HCT116 (cell line): ENCODE data around the gene CCDC92. TPM values are rescaled to one million over a fixed set of nuclear protein-coding genes. Genes with fewer than 3 reads are reported as not detected.

Experiments used
- ATAC-seq: fragments of 200-7000 bp; cut with Tn5 transposase; 2 replicates; pipeline ENCODE4 v1.9.1; 2020; ENCODE audit warnings: mild to moderate bottlenecking, moderate library complexity
- BruUV-seq: library from RNA; stranded (reverse); fragments of 400-500 nt; replicated peaks from 2 replicates; lab custom pipeline; 2021; lab: Mats Ljungman, UMichigan
- CTCF ChIA-PET: fragments of 300-600 bp; sonication (Branson Sonifier 250); formaldehyde crosslinking; loops from one replicate; lab custom pipeline; 2021; ENCODE audit warnings: antibody characterized with exemption; lab: Charles Lee
- POLR2A ChIA-PET: fragments of 300-600, 350-600 bp; sonication (Branson Sonifier 250); formaldehyde crosslinking; loops from one replicate; lab custom pipeline; 2021; ENCODE audit warnings: antibody characterized with exemption; lab: Charles Lee
- RAD21 ChIA-PET, 2 experiments: fragments of 300-600 bp; sonication (Branson Sonifier 250); formaldehyde crosslinking; loops; one replicate each; lab custom pipeline; 2023; ENCODE audit warnings: low total read pairs in 2 of 2; ENCODE audit not compliant: uncharacterized antibody in 2 of 2, unreplicated experiment in 2 of 2, low non-redundant PET in 1 of 2; lab: Charles Lee
- DNase-seq: peaks from one replicate; pipeline ENCODE4 v3.0.0-alpha.2; 2010; ENCODE audit warnings: low read depth, low spot score
- H2AFZ ChIP-seq: fragments of 200-600 bp; shearing (Covaris generic), sonication (generic); 2 replicates; pipeline ENCODE4 v1.6.1; 2017; ENCODE audit warnings: low read depth, mixed run types, mixed read lengths, antibody characterized with exemption, low read length; ENCODE audit not compliant: poor library complexity, severe bottlenecking
- H3K27ac ChIP-seq: 2 replicates; pipeline ENCODE4 v1.5.1; 2012; ENCODE audit warnings: low read depth, low read length
- H3K27me3 ChIP-seq: fragments of 200-600 bp; sonication (generic); 2 replicates; pipeline ENCODE4 v1.6.1; 2016; ENCODE audit warnings: mixed run types, low read length, mixed read lengths; ENCODE audit not compliant: insufficient read depth
- H3K36me3 ChIP-seq, 2 experiments: fragments of 200-500 bp in 1 of 2; fragments of 200-600 bp in 1 of 2; sonication (Bioruptor generic) in 1 of 2; sonication (generic) in 1 of 2; 2 replicates each; pipeline versions ENCODE4 v1.5.1 to v1.6.1; 2014 to 2016; ENCODE audit warnings: low read length in 2 of 2, inconsistent platforms in 1 of 2, mixed read lengths in 1 of 2, mixed run types in 1 of 2; ENCODE audit not compliant: insufficient read depth in 2 of 2, control insufficient read depth in 1 of 2
- H3K4me1 ChIP-seq, 2 experiments: fragments of 200-600 bp in 1 of 2; sonication (generic) in 1 of 2; 2 replicates each; pipeline versions ENCODE4 v1.5.1 to v1.6.1; 2012 to 2017; ENCODE audit warnings: low read length in 2 of 2, inconsistent platforms in 1 of 2, mild to moderate bottlenecking in 1 of 2, mixed read lengths in 1 of 2, mixed run types in 1 of 2, moderate library complexity in 1 of 2; ENCODE audit not compliant: insufficient read depth in 2 of 2, control insufficient read depth in 1 of 2
- H3K4me2 ChIP-seq: fragments of 200-600 bp; sonication (generic); 2 replicates; pipeline ENCODE4 v1.6.1; 2017; ENCODE audit warnings: mixed run types, low read length, mixed read lengths
- H3K4me3 ChIP-seq, 2 experiments: fragments of 200-600 bp in 1 of 2; sonication (generic) in 1 of 2; replicated peaks in 1 of 2; 2 replicates each; pipeline ENCODE4 v1.5.1; 2011 to 2016; ENCODE audit warnings: low read length in 2 of 2, control low read depth in 1 of 2, low read depth in 1 of 2, mild to moderate bottlenecking in 1 of 2, mixed read lengths in 1 of 2, mixed run types in 1 of 2
- H3K79me2 ChIP-seq: fragments of 200-600 bp; sonication (generic); 2 replicates; pipeline ENCODE4 v1.6.1; 2017; ENCODE audit warnings: mild to moderate bottlenecking, mixed run types, low read length, moderate library complexity, mixed read lengths; ENCODE audit not compliant: insufficient read depth
- H3K9ac ChIP-seq: fragments of 200-600 bp; sonication (generic); 2 replicates; pipeline ENCODE4 v1.6.1; 2016; ENCODE audit warnings: low read length, mixed read lengths
- H3K9me2 ChIP-seq: fragments of 200-600 bp; sonication (generic), shearing (Covaris generic); 2 replicates; pipeline ENCODE4 v1.6.1; 2017; ENCODE audit warnings: mixed run types, mild to moderate bottlenecking, moderate library complexity; ENCODE audit not compliant: insufficient read depth
- H3K9me3 ChIP-seq, 2 experiments: fragments of 200-500 bp in 1 of 2; fragments of 200-600 bp in 1 of 2; sonication (Bioruptor generic) in 1 of 2; sonication (generic) in 1 of 2; 2 replicates each; pipeline ENCODE4 v1.6.1; 2014 to 2017; ENCODE audit warnings: low read length in 2 of 2, mixed read lengths in 2 of 2, inconsistent platforms in 1 of 2, low read depth in 1 of 2, mild to moderate bottlenecking in 1 of 2, mixed run types in 1 of 2, moderate library complexity in 1 of 2; ENCODE audit not compliant: control insufficient read depth in 1 of 2, insufficient read depth in 1 of 2
- H4K20me1 ChIP-seq: fragments of 200-600 bp; sonication (generic), shearing (Covaris generic); 2 replicates; pipeline ENCODE4 v1.6.1; 2017; ENCODE audit warnings: mixed run types, mild to moderate bottlenecking, moderate library complexity; ENCODE audit not compliant: insufficient read depth
- CBX3 ChIP-seq: IDR thresholded peaks from 2 replicates; pipeline ENCODE4 v1.6.1; 2012; ENCODE audit warnings: low read depth
- CEBPB ChIP-seq: IDR thresholded peaks from 2 replicates; pipeline ENCODE4 v1.6.1; 2012; ENCODE audit warnings: low read depth
- CTCF ChIP-seq, 3 experiments: fragments of 200-600 bp in 1 of 3; sonication (generic) in 1 of 3; IDR thresholded peaks in 2 of 3; conservative IDR thresholded peaks in 1 of 3; 2 replicates each; pipeline ENCODE4 v1.5.1; 2012 to 2017; ENCODE audit warnings: low read depth in 2 of 3, low read length in 2 of 3, antibody characterized with exemption in 1 of 3, borderline replicate concordance in 1 of 3, control low read depth in 1 of 3, mild to moderate bottlenecking in 1 of 3, mixed read lengths in 1 of 3, mixed run types in 1 of 3, moderate library complexity in 1 of 3; ENCODE audit not compliant: insufficient read depth in 1 of 3
- EZH2 ChIP-seq: fragments of 200-600 bp; sonication (generic); IDR thresholded peaks from 2 replicates; pipeline ENCODE4 v1.6.1; 2017; ENCODE audit warnings: antibody characterized with exemption, mixed run types
- MAX ChIP-seq: IDR thresholded peaks from 2 replicates; pipeline ENCODE4 v1.6.1; 2012
- POLR2A ChIP-seq: IDR thresholded peaks from 2 replicates; pipeline ENCODE4 v1.7.0; 2011; ENCODE audit warnings: borderline replicate concordance; ENCODE audit not compliant: insufficient read depth, insufficient read length; ENCODE audit errors: extremely low read depth
- SIN3A ChIP-seq: IDR thresholded peaks from 2 replicates; pipeline ENCODE4 v1.6.1; 2012; ENCODE audit warnings: low read depth
- YY1 ChIP-seq: IDR thresholded peaks from 2 replicates; pipeline ENCODE4 v1.6.1; 2011; ENCODE audit warnings: low read length, low read depth, moderate library complexity, mild to moderate bottlenecking; ENCODE audit not compliant: insufficient replicate concordance; ENCODE audit errors: extremely low read depth
- ZFX ChIP-seq: fragments of 450-650 bp; IDR thresholded peaks from 2 replicates; pipeline ENCODE4 v1.6.1; 2017
- intact Hi-C: fragments of 100-400 bp; cut with micrococcal nuclease; formaldehyde crosslinking; loops from 2 replicates; pipeline ENCODE4 v1.10.0; 2022
- total RNA-seq: library from RNA; stranded (reverse); gene quantifications from one replicate; pipeline ENCODE4 v1.2.1, GENCODE V29; 2021; ENCODE audit not compliant: unreplicated experiment

The CCDC92 gene
- total RNA-seq, 1 experiment from 2014 or later, result 9.7 TPM

- Histone ChIP-seq H2AFZ (no peak overlapping the region), H3K36me3 (peaks cover 17 to 32% of the 10 kb centered on the region in 2 experiments; a peak in 3 of 4 replicates), H3K27ac (no peak overlapping the region), H3K9me2 (no peaks in the 10 kb centered on the region), H3K4me3 (no peak overlapping the region), H3K27me3 (no peaks in the 10 kb centered on the region), H3K4me2 (no peak overlapping the region), H4K20me1 (peaks cover 8% of the 10 kb centered on the region; the same call in 1 of the 2 replicates), H3K79me2 (peaks cover 19% of the 10 kb centered on the region; the same call in 1 of the 2 replicates), H3K4me1 (no peaks in the 10 kb centered on the region), H3K9me3 (no peaks in the 10 kb centered on the region), H3K9ac (no peak overlapping the region)
- no peak for DNase-seq
- ChIA-PET RAD21 (no interaction called here), CTCF (no interaction called here), POLR2A (no interaction called here)
- BruUV-seq, result no TSS peak
- intact Hi-C loops, result no loop called here
- ATAC-seq, result no peak
- TF ChIP-seq YY1 (no peak), EZH2 (no peak), CTCF (IDR thresholded peaks at IDR 0.05 in 2 of 3, conservative IDR thresholded peaks at IDR 0.05 in 1 of 3; ENCODE audit: borderline replicate concordance in 1 of 3, insufficient read depth in 1 of 3, low read depth in 2 of 3, low read length in 2 of 3) (no peak), CEBPB (no peak), SIN3A (no peak), CBX3 (no peak), ZFX (no peak), MAX (no peak), POLR2A (no peak)
These were observed 36.0 kb upstream of the CCDC92 start for GRCh38 chr12:124008595-124008994.
